ENCODE measurements around the gene ARFGEF2. TPM values are rescaled to one million over a fixed set of nuclear protein-coding genes. Genes with fewer than 3 reads are reported as not detected.
"Not testable (repeated sequence)": the region's sequence is repeated elsewhere in the genome, so short reads cannot be mapped to it uniquely, and the experiment has no call there.

ARFGEF2 gene
- total RNA-seq, 2 experiments from 2014 or later = 19.8 to 20.6 TPM

DNA sequence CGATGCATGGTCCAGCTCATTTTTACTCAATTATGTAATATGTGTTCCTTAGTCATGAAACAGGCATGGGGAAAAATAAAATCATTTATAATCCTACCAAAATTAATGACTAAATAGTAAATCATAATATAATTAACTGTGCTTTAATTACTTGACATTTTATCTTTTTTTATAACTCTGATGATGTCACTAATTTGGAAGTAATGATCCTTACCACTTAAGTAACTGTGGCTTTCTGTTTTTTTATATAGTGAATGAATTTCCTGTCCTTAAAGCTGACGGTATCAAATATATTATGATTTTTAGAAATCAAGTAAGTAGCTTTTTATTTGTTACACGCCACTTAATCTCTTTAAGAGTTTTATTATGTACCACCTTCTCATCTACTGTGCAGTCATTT is 156.8 kb downstream of the ARFGEF2 start:
- Mint-ChIP-seq H3K36me3 (peaks cover 20% of the 10 kb centered on the region), H3K9me3 (no peaks in the 10 kb centered on the region), H3K4me1 (peaks cover 6% of the 10 kb centered on the region), H3K4me3 (no peak overlapping the region), H3K27ac (no peak overlapping the region), H3K27me3 (no peaks in the 10 kb centered on the region)
- no peak for ATAC-seq (ENCODE audit: low read depth)
- POLR2A ChIA-PET = interaction anchor here (0.5 kb wide), 1 partner anchor 685 kb away, joined by 4 read pairs; no protein-coding TSS in a partner anchor
- DNase-seq = no peak

- H3K27ac Mint-ChIP-seq; H3K9me3 Mint-ChIP-seq; H3K27me3 Mint-ChIP-seq; H3K4me3 Mint-ChIP-seq; ATAC-seq (ENCODE audit: low read depth); DNase-seq; POLR2A ChIA-PET: not testable (repeated sequence)
- peaks cover 39% of the 10 kb centered on the region for H3K36me3 Mint-ChIP-seq
- peaks cover 10% of the 10 kb centered on the region for H3K4me1 Mint-ChIP-seq
Measured at GRCh38 chr20:49082295-49082694, 160.8 kb downstream of the ARFGEF2 start.

Other genes with a start within 250 kb of the ARFGEF2 start
- 100 to 1,000 TPM; 142 to 147 TPM for gene PREX1, start 93.7 kb upstream of the ARFGEF2 start, total RNA-seq
- gene CSE1L, start 124.6 kb downstream of the ARFGEF2 start, total RNA-seq = 10 to 100 TPM; 68.3 to 69.8 TPM